Stimulated activated naive CD4-positive, alpha-beta T cell (primary cell): ENCODE data around the gene PLSCR3.
"Not testable (repeated sequence)": the region's sequence is repeated elsewhere in the genome, so short reads cannot be mapped to it uniquely, and the experiment has no call there.

ENCODE experiments used
- DNase-seq, 6 experiments: peaks; one replicate each; lab custom pipeline; 2025; lab: John Stamatoyannopoulos, UW

The PLSCR3 gene

GRCh38 chr17:7380855-7381683 is 13.3 kb downstream of the PLSCR3 start, which contains the start of gene TNK1:
TNK1 (plus strand) TSS chr17:7381089; CDS start chr17:7382927, 1,838 bp downstream.
- peak in 2 of 6 experiments; percentile 12 to 16 for DNase-seq

- DNase-seq, result no peak
Measured at GRCh38 chr17:7380321-7380720, 14.0 kb downstream of the PLSCR3 start.

- DNase-seq, result no peak
Measured at GRCh38 chr17:7379134-7379533, 15.2 kb downstream of the PLSCR3 start.

DNA sequence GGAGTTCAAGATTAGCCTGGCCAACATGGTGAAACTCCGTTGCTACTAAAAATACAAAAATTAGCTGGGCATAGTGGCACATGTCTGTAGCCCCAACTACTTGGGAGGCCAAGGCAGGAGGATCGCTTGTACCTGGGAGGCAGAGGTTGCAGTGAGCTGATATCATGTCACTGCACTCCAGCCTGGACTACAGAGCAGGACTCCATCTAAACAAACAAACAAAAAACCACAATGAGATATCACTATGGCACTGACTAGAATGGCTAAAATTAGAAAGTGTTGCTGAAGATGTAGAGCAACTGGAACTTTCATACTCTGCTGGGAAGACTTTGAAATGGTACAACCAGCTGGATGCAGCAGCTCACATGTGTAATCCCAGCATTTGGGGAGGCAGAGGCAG is 20.0 kb downstream of the PLSCR3 start:
- no peak for DNase-seq

- no peak for DNase-seq
Measured at GRCh38 chr17:7370853-7371252, 23.5 kb downstream of the PLSCR3 start.

GRCh38 chr17:7369825-7370224 is 24.5 kb downstream of the PLSCR3 start:
- DNase-seq, result no peak

- DNase-seq, result not testable (repeated sequence)
Measured at GRCh38 chr17:7368599-7368994, 25.7 kb downstream of the PLSCR3 start.

GRCh38 chr17:7367918-7368598 is 26.3 kb downstream of the PLSCR3 start:
- DNase-seq, result no peak

- no peak for DNase-seq
Measured at GRCh38 chr17:7367083-7367482, 27.2 kb downstream of the PLSCR3 start.

GRCh38 chr17:7365963-7366362 is 28.4 kb downstream of the PLSCR3 start:
- DNase-seq, result not testable (repeated sequence)

GRCh38 chr17:7363311-7363710 is 31.0 kb downstream of the PLSCR3 start:
- DNase-seq, result no peak

DNA sequence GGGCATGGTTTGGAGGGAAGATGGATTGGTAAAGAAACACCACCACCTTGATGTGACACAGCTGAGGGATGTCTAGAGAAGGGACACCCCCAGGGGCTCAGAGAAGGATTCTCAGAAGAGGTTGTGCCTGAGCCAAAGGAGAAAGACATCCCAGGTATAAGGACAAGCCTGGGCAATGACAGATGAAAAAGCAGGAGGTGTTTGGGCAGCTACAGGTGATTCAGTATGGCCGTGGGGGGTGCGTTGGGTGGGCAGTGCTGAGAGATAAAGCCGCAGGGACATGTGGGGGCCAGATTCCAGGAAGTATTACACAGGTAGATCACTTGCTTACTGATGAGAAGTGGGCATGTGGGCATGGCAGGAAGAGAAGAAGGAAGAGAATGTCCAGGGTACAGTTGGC is 32.4 kb downstream of the PLSCR3 start:
- DNase-seq, result no peak

DNA sequence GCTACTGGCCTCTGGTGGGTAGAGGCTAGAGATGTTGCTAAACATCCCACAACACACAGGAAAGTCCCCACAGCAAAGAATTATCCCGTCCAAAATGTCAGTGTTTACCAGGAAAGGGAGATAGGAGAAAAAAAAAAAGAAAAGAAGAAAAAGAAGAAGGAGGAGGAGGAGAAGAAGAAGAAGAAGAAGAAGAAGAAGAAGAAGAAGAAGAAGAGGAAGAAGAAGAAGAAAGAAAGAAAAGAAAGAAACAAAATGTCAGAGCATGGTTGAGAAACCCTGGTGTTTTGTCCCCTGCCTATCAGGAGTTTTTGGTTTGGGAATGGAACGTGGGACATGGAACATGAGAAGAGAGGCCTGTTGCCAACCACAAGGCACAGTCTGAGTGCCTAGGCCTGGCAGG is 36.9 kb downstream of the PLSCR3 start:
- DNase-seq, result no peak

GRCh38 chr17:7356756-7357155 is 37.6 kb downstream of the PLSCR3 start:
- DNase-seq, result no peak

GRCh38 chr17:7356072-7356549 is 38.2 kb downstream of the PLSCR3 start:
- DNase-seq, result peak; percentile 67 to 85 (median 76)

DNA sequence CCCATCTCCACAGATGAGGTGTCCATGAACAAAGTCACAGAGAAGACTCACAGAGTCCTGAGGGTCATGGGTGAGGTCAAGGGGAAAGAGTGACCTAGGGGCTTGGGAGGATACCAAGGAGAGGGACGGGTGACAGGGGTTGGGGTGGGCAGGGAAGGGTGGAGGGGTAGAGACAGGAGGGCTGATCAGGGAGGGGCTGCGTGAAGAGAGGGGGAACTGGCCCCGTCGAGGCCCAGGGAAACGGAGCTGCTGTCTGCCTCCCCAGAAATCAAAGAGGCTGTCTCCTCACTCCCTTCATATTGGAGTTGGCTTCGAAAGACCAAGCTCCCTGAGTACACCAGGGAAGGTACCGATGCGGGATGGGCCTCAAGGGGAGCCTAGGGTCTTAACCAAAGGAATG is 38.8 kb downstream of the PLSCR3 start:
- DNase-seq, result no peak

DNA sequence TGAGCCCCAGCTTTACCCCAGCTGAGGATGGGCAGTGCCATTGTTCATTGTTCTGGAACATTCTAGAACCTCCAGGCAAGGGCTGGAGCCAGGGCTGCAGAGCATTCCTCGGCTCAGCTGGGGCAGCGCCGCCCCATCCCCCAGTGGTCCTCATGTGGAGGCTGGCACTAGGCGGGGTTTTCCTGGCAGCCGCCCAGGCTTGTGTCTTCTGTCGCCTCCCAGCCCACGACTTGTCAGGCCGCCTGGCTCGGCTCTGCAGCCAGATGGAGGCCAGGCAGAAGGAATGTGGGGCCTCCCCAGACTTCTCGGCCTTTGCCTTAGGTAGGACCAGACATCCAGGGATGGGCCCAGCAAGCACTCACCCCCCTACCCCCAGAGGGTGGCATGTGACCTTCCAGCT is 39.3 kb downstream of the PLSCR3 start, which contains the start of gene TMEM95:
Gene TMEM95 (plus strand): TSS at position 104 of the 400 bp plus-strand sequence. CDS start 49 bp downstream, at position 153.
- no peak for DNase-seq

- no peak for DNase-seq
Measured at GRCh38 chr17:7354262-7354843, 40.0 kb downstream of the PLSCR3 start.

- no peak for DNase-seq
Measured at GRCh38 chr17:7352910-7353635, 41.3 kb downstream of the PLSCR3 start.

DNA sequence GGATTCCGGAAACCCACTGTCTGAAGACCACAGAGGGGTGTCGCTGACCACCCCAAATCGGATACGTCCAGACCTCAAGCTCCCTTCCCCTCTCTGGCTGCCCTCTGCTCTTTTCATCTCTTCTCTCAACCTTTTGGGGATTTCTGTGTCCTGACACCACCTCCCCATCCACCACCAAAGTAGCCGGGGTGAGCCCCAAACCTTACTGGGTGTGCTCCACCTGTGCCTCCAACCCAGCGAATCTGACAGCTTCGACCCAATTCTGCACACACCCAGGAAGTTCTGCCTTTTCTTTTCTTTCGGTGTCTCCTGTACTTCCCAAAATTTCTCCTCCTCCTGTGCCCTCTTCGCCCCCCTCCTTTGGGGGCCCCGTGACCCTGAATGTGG is 41.8 kb downstream of the PLSCR3 start:
- DNase-seq, result no peak

DNA sequence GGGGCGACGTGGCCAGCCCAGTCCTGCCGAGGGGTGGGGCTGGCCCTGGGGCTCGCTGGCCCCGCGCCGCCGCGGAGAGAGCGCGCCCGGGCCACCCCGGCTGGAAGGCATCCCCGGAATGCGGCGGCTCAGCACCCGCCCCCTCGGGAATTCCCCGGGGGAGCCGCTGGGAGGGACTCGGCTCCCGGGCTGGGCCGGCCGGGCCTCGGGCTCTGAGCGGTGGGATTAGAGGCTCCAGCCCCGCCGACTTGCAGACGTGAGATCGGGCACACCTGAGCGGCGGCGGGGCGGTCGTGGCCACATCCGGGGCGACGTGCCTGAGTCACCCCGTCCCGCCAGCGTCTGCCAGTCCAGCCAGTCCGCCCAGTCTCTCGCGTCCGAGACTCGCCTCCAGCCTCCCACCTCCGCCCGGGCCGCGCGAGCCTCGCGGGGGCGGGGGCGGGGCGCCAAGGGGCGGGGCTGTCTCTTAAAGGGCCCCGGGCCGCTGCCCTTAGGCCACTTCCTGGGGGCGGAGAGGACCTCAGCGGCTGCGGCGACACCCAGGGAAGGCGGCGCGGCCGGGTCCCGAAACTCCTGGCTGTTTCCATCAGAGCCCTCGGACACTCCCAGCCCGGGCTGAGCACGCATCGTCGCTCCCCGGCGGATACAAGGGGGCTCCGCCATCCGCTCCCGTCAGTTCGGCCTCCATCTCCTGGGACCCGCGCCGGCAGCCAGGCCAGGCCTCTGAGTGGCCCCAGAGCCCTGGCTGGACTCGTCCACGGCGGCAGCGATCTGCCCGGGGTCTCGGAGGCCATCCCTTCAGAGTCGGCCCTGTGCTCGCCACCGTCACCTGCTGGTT is 42.4 kb downstream of the PLSCR3 start, which contains the start of gene KCTD11:
Gene KCTD11 (plus strand): TSS at position 498 of the 838 bp plus-strand sequence.
- DNase-seq, result peak; percentile 34 to 72 (median 63)
